GM21619 (cell line): ENCODE results near the gene PARS2.

Experiments
- ATAC-seq: cut with Tn5 transposase; IDR thresholded peaks from one replicate; pipeline ENCODE4 v1.9.1; 2021; ENCODE audit not compliant: unreplicated experiment

The PARS2 gene

DNA sequence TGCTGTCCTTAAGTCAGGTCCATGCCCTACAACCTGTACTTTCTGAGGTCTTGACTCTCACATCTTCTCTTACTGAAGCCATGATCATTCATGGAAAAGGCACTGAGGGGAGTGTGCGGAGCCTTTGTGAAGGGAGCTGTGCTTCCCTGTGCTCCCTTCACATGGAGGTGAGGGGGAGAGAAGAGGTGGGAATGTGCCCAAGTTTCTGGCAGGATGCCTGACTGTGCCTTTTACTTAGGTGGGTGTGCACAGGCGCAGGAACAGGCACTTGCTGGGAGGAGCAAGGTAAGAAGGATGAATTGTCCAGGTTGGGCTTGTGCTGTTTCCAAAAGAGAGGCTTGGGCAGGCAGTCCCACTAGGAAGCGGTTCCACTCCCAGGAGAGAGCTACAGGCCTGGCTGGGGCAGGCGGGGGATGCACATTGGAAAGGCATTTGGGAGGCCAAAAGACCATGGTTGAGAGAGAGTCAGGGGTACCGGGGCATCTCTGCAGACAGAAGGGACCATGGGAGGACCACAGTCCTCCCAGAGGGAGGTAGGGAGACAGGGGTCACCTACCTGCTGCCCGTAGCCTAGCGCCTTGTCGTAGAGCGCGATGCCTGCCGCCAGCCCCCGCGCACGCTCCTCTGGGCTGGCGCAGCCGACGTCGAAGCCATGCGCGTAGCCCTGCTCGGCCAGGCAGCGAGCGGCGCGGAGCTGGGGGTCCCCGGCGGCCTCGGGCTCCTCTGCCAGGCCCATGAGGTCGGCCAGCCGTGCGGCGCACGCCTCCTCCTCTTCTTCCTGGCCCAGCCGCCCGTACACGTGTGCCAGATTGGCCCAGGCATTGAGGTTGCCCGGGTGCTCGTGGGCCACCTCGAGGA, 35.9 kb upstream of the PARS2 start:
- ATAC-seq: no peak

DNA sequence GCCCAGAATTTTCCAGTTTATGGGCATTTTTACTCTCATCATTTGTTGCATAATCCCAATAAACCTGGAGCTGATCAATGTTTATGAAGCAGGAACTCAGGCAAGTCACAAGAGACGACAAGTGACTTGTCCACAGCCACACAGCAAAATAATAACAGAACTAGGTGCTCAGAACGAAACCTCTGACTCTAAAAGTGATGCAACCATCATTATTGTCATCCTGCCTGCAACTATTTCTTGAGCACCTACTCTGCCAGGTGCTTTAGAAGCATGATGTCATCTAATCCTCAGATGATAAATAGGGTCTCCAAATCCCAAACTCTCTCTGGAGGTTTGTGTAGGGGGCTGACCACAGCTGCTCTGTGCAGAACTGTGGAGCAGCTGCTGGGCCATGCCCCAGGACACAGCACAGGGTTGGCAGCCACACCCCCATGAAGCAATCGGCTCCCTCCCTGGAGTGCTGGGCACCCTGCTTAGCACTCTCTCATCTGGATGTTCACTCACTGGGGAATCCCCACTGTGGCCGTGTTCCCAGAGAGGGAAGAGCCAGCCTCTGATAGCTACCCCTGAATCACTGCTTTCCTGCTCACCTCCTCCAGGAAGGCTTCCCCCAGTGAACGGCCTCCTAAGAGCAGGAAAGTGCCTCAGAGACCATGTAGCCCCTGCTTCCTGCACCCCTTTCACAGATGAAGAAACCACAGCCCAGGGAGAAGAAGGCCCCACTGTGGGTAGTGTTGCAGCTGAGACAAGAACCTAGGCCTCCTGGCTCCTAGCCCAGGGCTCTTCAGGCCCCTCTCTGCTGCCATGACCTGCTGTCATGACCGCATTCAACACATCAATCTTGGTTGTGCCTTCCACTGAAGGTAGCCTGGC, 34.7 kb upstream of the PARS2 start:
- ATAC-seq: no peak

GRCh38 chr1:54798206-54798605, 33.9 kb upstream of the PARS2 start:
- no peak for ATAC-seq

GRCh38 chr1:54796902-54797301, 32.6 kb upstream of the PARS2 start:
- ATAC-seq: no peak

DNA sequence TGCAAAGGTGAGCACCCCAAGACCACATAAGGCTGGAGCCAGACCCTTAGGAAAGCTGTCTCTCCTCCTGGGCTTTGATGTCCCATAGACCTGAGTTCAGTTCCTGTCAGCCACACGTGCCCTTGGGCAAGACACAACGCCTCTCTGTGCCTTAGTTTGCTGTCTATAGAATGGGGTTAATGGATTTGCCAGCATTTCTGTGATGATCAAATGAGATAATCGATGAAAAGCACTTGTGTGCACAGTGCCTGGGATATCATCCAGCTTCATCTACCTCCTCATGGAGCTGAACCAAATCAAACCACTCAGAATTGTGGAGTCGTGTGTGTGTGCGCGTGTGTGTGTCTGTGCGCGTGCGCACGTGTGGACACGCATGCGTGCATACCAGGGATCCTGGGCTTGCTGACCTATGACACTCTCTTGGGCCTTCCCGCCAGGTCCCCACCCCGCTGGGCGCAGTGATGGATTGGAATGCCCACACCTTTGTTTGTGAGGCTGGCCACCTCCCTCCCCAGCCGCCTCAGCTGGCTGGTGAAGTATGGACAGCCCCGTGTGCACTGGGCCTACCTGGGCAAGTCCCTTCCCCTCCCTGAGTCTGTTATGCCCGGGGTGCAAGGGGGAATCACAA, 31.6 kb upstream of the PARS2 start:
- ATAC-seq: no peak

DNA sequence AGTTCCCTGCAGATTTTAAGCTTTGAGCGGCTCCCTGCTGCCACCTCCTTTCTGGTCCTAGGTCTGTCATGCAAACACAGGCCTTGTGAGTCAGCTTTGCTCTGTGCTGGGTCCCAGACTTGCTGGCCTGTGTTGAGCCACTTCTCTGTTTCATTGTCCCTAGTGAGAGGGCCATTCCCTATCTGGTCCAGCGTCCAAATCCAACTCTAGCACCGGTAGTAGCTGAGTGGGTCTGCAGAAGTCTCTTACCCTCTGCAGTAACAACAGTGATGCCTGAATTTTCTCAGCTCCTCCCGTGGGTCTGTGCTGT, 31.0 kb upstream of the PARS2 start:
- no peak for ATAC-seq

GRCh38 chr1:54794451-54795355, 30.4 kb upstream of the PARS2 start:
- ATAC-seq: no peak

DNA sequence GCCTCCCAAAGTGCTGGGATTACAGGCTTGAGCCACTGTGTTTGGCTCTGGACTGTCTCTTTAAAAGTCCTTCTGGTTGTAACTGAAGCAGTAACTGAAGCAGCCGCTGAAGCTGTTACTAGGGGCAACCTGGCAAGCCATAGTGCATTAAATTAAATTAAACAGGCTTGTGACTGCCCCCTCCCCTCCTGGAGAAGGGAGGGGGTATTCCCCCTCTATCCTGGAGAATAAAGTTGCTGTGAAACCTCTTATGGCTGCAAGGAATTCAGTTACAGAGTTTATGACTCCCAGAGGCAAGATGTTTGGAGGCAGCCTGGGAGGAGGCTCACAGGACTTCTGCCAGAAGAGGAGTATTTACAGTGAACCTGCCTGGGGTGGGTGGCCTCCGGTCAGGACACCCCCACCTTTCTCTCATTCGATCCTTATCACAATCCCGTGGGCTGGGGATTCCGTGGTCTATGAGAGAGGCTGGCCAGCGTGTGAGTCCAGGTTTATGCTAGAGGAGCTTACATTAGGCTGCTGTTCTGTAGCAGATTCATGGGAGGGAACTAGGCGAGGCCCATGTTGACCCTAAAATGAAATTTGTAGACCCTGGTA, 28.5 kb upstream of the PARS2 start:
- no peak for ATAC-seq

DNA sequence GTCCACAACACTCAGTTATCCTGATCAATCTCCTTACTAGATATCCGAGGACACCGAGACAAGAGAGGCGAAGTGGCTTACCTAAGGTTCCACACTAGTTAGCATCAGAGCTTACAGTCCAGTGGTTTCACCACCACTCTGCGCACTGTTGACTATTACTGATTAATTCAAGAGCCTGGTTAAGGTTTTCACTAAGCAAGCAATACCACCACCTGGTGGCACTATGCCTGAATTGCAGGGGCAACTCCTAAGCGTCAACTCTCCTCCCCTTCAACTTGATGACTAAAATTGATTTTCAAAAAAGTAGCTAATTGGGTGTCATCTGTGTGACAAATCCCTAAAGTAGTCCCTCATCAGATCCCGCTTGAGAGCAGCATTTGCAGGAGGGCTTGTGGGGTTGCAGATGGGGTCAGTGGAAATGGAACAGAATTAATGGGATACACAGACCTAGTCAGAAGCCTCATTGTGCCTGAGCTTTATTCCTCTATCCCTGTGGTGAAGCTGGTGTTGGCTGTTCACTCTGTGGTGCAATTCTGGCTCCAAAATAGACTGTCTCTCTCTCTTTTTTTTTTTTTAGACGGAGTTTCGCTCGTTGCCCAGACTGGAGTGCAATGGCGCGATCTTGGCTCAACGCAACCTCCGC, 27.7 kb upstream of the PARS2 start:
- no peak for ATAC-seq

GRCh38 chr1:54788459-54788858, 24.1 kb upstream of the PARS2 start:
- ATAC-seq: no peak

DNA sequence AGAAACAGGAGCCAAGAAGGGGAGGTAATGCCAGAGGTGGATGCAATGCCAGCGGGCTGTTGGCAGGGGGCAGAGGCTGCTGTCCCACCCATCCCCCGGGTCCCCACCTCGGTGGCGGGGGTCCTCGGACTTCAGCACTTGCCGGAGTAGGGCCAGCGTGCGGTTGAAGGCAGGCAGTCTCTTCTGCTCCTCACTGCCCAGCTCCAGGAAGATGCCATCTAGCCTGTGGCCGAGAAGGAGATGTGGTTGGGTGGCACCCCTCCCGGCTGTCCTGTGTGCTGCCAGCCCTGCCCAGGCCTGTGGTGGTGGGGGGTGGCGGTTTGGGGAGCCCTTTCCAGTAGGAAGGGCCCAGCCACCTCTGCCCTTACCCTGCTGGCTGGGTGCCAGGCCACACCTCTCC, 23.3 kb upstream of the PARS2 start:
- ATAC-seq: no peak

DNA sequence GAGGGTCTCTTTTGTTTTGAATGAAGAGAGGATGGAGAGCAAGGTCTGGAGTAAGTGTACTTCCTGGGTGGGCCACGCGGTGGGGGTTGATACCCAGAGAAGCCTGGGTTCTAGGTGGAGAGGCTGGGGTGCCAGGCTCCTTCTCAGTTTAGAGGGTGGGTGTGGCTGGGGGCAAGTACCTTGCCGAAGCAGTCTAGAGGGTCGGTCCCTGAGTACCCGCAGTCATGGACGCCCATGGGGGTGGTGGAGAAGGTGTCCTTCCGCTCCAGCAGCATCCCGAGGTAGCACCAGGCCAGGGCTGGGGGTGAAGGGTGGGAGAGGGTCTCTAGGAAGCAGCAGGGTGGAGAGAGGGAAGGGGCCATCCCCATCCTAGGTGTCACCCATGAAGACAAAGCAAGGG, 22.5 kb upstream of the PARS2 start:
- no peak for ATAC-seq

GRCh38 chr1:54784066-54784465, 19.7 kb upstream of the PARS2 start:
- ATAC-seq: no peak

DNA sequence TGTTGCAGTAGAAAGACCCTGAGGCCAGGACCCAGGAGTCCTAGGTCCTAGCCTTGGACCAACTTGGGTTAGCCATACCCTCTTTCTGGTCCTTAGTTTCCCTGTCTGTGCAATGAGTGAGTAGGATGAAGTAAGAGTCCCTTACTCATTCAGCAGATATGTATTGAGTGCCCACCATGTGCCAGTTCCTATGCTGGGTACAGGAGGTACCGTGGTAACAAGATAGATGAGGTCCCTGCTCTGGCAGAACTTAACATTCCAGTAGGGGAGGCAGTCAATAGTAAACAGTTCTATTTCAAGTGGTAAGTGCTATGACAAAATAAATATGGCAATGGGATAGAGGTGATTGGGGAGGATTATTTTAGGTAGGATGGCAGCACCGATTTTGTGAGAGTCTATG, 18.3 kb upstream of the PARS2 start:
- ATAC-seq: no peak

DNA sequence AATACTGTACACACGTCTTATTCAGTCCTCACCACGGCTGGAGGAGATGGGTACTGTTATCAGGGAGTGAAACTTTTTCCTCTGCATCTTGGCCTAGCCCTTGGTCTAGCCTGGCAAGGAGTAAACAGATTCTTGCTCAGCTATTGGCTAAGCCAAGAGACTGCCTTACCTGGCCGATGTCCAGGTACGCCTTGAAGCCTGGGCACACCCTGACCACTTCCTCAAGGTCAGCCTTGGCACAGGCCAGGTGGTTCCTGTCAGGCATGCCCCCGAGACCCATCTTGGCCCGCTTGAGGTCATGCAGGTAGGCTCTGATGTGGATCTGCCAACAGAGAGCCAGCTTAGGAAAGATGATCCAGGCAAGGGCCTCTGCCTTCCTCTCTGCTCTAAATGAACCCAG, 17.8 kb upstream of the PARS2 start:
- no peak for ATAC-seq

GRCh38 chr1:54781023-54781723, 16.9 kb upstream of the PARS2 start:
- no peak for ATAC-seq

DNA sequence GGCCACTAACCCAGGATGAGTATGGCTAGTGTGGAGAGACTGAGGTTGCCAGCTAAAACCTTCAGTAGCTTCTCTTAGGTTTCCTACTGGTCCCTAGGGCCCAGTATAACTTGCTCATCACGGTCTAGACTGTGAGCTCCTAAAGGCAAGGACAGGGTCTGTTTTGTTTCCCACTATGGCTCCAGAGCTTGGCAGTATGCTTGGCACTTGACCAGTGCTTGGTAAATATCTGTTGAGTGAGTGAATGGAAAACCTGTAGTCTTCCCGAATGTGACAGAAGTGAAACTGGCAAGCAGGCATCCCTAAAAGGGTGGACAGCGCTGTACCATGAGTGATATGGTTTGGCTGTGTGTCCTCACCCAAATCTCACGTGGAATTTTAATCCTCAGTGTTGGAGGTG, 13.1 kb upstream of the PARS2 start:
- no peak for ATAC-seq

- no peak for ATAC-seq
Observed at GRCh38 chr1:54777011-54777410, 12.7 kb upstream of the PARS2 start.
